SJCRH30 (cell line): ENCODE results near the gene GLRX. TPM values are rescaled to one million over a fixed set of nuclear protein-coding genes. Genes with fewer than 3 reads are reported as not detected.
"Not testable (repeated sequence)": the region's sequence is repeated elsewhere in the genome, so short reads cannot be mapped to it uniquely, and the experiment has no call there.

Experiments used
- DNase-seq, 2 experiments: peaks; one replicate each; pipeline ENCODE4 v3.0.0-alpha.2; 2015 to 2020
- H3K27ac ChIP-seq: fragments of 250-450 bp; sonication (Bioruptor Pico); 2 replicates; pipeline ENCODE4 v1.5.1; 2020; ENCODE audit warnings: mild to moderate bottlenecking, moderate library complexity
- H3K27me3 ChIP-seq: fragments of 250-450 bp; sonication (Bioruptor Pico); 2 replicates; pipeline ENCODE4 v1.5.1; 2020; ENCODE audit warnings: mild to moderate bottlenecking, moderate library complexity
- H3K36me3 ChIP-seq: fragments of 250-450 bp; sonication (Bioruptor Pico); 2 replicates; pipeline ENCODE4 v1.5.1; 2020; ENCODE audit warnings: mild to moderate bottlenecking, moderate library complexity
- H3K4me1 ChIP-seq: fragments of 250-450 bp; sonication (Bioruptor Pico); 2 replicates; pipeline ENCODE4 v1.5.1; 2020; ENCODE audit warnings: mild to moderate bottlenecking, moderate library complexity
- H3K4me3 ChIP-seq: fragments of 250-450 bp; sonication (Bioruptor Pico); 2 replicates; pipeline ENCODE4 v1.5.1; 2020; ENCODE audit warnings: mild to moderate bottlenecking, moderate library complexity
- H3K9me3 ChIP-seq: fragments of 250-450 bp; sonication (Bioruptor Pico); replicated peaks from 2 replicates; pipeline ENCODE4 v1.5.1; 2020; ENCODE audit warnings: mild to moderate bottlenecking, moderate library complexity
- total RNA-seq: library from RNA; depleted of rRNA; stranded (reverse); fragments of >200 nt; shearing (Covaris generic); gene quantifications from 2 replicates; pipeline ENCODE4 v1.2.3, GENCODE V29; 2014

The GLRX gene
- total RNA-seq, 1 experiment from 2014 or later, result 17.7 TPM

DNA sequence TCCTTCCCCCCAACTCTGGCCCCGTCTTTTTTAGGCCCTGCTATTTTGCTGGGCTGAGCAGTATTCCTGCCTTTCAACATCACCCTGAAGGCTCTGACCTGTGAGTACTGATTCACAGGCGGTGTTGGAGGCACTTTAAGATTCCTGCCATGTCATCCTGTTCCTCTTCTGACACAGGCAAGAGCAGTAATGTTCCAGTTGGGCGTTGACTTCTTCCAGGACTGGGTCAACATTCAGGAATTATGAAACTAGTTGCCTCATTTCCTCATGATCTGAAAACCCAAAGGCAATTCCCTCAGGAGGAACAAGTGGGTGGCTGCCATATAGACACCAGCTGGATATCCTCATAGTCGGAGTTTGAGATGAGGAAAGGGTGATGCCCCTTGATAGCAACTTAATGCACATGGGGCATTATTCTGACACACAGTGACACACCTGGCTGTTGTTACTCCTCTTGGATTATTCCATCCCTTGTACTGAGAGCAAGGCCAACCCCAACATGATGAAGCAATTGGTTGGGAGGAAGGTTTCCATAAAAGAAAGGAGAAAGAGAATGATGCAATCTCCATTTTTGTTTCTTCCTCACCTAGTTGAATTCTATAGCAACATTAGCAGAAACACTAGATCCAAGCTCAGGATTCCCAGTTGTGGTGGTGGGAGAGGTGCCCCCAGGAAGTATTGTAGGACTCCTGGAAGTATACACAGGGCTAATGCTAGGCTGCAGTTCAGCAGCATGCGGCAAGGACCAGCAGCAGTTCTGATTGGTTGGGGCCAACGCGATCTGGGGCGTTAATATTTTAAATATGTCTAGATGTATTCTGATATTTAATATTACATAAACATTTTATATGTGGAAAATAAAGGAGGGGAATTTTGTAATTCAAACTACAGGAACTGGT lies 19.6 kb upstream of the GLRX start:
- no peaks in the 10 kb centered on the region for H3K9me3 ChIP-seq
- H3K27ac ChIP-seq, result no peak overlapping the region
- no peak overlapping the region for H3K4me3 ChIP-seq
- H3K4me1 ChIP-seq, result peaks cover 3% of the 10 kb centered on the region; the same call in 1 of the 2 replicates
- no peaks in the 10 kb centered on the region for H3K27me3 ChIP-seq
- H3K36me3 ChIP-seq, result no peaks in the 10 kb centered on the region
- DNase-seq, result no peak

DNA sequence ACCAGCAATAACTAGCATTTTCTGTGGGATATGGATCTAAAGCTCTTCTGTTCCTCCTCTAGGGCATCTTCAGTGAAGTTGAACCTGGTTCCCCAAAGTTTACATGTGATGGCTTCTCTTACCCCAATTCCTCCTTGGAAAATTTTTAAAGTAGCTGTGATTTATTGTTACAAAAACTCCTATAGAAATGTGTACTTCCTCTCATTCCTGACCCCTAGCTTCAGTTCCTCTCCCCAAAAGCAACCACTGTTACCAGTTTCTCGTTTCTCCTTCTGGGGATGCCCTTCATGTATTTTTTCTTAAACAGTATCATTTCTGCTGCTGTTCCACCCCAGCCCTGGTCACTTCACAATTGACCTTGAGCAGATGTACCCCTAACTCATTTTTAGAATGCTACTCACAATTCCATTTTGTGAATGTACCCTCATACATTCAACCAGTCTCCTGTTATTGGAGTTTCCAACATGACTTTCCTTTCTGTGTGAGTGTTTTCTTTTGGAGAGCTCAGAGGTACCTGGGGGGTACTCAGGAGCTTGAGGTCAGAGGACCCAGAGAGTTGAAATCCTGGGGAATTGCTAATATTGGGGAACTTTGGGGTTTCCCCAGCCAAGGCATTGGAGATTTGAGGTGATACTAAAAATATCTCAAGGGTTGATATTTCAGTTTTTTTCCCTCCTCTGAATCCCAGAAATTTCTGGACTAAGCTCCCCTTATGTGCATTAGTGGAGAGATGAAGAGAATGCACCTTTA lies 18.6 kb upstream of the GLRX start:
- H3K4me3 ChIP-seq, result no peak overlapping the region
- no peak for DNase-seq
- peaks cover 3% of the 10 kb centered on the region; the same call in 1 of the 2 replicates for H3K4me1 ChIP-seq
- no peak overlapping the region for H3K27ac ChIP-seq
- H3K36me3 ChIP-seq, result no peaks in the 10 kb centered on the region
- no peaks in the 10 kb centered on the region for H3K27me3 ChIP-seq
- H3K9me3 ChIP-seq, result no peaks in the 10 kb centered on the region

DNA sequence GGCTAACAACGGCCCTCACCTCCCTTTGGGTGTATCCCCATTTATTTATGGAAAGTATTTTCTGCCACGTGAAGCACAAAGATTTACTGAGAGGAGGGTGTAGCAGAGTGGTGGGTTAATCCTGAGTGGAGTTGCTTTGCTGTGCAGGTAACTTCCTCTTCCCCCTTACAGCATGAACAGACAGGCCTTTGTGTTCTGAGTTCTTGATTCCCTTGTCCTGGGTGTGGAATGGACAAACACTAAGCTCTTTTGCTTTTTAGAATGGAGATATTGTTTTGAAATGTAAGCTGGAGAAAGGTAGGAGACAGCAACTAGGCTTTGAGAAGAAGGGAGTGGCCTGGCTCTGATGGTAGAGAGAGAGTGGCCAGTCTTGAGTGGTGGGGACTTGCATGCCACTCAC lies 17.1 kb upstream of the GLRX start:
- Histone ChIP-seq H3K27me3 (no peaks in the 10 kb centered on the region), H3K4me3 (no peak overlapping the region), H3K27ac (no peak overlapping the region), H3K36me3 (no peaks in the 10 kb centered on the region), H3K9me3 (no peaks in the 10 kb centered on the region), H3K4me1 (peaks cover 3% of the 10 kb centered on the region; the same call in 1 of the 2 replicates)
- DNase-seq, result no peak

DNA sequence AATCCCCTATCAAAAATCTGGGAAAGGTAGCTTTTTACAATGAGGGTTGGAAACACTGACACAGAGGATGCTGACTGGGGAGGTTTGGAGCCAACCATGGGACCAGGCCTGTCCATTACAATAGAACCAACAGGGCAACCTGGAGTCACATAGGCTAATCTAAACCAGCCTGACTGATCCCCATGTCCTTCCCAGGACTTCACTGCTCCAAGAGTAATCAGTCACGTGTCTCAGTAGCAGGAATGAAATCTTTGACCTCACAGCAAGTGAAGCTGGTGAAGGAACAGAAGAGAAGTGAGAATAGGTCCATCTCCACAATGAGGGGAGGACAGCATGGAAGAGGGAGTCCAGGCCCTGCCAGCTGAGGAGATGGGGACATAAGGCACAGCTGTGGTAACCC lies 16.0 kb upstream of the GLRX start:
- Histone ChIP-seq H3K4me3 (no peak overlapping the region), H3K36me3 (no peaks in the 10 kb centered on the region), H3K9me3 (no peaks in the 10 kb centered on the region; the same call in 1 of the 2 replicates), H3K27ac (no peak overlapping the region), H3K4me1 (peaks cover 3% of the 10 kb centered on the region; the same call in 1 of the 2 replicates), H3K27me3 (no peaks in the 10 kb centered on the region)
- DNase-seq, result no peak

DNA sequence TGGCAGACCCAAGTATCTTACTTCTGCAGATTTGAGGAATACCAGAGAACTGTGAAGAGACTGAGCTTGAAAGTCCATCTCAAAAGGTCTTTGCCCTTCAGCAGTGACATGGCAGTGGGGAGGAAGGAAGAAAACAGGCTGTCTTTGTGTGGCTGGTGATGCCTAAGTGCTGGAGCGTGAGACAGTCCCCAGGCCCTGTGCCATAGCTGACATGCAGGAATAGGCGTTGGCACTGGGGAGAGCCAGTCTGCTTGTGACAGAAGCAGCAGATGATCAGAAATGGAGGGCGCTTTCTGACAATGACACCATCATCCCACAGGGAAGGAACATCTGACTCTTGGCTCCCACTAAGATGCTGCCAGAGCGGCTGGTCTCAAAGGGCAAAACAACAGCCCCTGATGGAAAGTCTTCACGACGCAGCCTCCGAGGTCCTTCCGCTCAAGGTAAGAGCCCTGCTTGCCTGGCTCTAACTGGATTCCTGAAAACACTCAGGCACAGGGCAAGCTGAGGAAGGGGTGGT lies 15.5 kb upstream of the GLRX start:
- Histone ChIP-seq H3K36me3 (no peaks in the 10 kb centered on the region), H3K27ac (no peak overlapping the region), H3K9me3 (no peaks in the 10 kb centered on the region; the same call in 1 of the 2 replicates), H3K4me1 (no peaks in the 10 kb centered on the region), H3K4me3 (no peak overlapping the region), H3K27me3 (no peaks in the 10 kb centered on the region)
- no peak for DNase-seq

DNA sequence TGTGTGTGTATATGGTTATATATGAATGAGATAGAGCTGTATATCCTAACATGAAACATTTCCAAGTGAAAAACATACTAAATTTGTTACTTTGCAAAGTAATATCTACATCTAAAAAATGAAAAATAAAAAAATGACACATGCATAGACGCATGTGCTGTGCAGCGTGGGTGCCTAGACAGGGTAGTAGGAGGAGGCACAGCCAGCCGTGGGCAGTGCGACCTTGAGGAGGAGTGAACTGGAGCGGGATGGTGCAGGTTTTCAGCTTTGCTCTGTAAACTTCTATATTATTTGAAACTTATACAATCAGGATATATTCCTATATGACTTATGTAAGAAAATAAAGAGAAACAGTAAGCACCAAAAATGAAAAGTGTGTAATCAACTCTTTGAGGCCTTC lies 15.0 kb upstream of the GLRX start:
- H3K36me3 ChIP-seq, result no peaks in the 10 kb centered on the region

DNA sequence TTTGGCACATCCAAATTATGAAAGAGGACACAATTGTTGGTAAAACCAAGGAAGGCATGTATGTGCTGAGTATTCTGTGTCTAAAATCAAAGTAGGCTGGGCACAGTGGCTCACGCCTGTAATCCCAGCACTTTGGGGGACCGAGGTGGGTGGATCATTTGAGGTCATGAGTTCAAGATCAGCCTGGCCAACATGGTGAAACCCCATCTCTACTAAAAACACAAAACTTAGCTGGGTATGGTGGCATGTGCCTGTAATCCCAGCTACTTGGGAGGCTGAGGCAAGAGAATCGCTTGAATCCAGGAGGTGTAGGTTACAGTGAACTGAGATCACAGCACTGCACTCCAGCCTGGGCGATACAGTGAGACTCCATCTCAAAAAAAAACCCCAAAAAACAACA lies 14.4 kb upstream of the GLRX start:
- H3K4me1 ChIP-seq, H3K27ac ChIP-seq, DNase-seq, H3K4me3 ChIP-seq, H3K27me3 ChIP-seq, H3K9me3 ChIP-seq, H3K36me3 ChIP-seq: not testable (repeated sequence)

More for the DNA sequence above, 15.0 kb upstream of the GLRX start:
- no peaks in the 10 kb centered on the region; the same call in 1 of the 2 replicates for H3K9me3 ChIP-seq
- H3K27ac ChIP-seq, result no peak overlapping the region
- no peaks in the 10 kb centered on the region for H3K4me1 ChIP-seq
- no peak overlapping the region for H3K4me3 ChIP-seq
- no peaks in the 10 kb centered on the region for H3K27me3 ChIP-seq
- no peak for DNase-seq

DNA sequence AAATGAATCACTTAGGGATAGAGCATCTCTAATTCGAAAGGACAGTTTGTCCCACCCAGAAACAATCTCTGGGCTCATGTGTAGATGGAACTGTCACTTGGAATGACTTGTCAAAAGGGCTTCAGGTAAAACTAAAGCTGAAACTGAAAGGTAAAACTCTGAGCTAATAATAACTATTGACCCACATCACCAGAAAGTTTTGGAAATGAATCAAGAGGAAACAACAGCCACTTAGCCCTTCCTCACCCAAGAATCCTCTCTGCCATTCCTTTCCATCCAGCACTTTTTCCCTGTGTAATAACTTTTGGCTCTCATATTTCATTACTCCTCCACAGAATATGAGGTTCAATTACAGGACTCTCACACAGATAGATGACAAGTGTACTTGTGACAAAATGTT lies 14.0 kb upstream of the GLRX start:
- H3K36me3 ChIP-seq, result no peaks in the 10 kb centered on the region
- DNase-seq, result no peak
- H3K4me3 ChIP-seq, result no peak overlapping the region
- H3K27ac ChIP-seq, result no peak overlapping the region
- H3K9me3 ChIP-seq, result no peaks in the 10 kb centered on the region; the same call in 1 of the 2 replicates
- H3K4me1 ChIP-seq, result no peaks in the 10 kb centered on the region
- no peaks in the 10 kb centered on the region for H3K27me3 ChIP-seq

DNA sequence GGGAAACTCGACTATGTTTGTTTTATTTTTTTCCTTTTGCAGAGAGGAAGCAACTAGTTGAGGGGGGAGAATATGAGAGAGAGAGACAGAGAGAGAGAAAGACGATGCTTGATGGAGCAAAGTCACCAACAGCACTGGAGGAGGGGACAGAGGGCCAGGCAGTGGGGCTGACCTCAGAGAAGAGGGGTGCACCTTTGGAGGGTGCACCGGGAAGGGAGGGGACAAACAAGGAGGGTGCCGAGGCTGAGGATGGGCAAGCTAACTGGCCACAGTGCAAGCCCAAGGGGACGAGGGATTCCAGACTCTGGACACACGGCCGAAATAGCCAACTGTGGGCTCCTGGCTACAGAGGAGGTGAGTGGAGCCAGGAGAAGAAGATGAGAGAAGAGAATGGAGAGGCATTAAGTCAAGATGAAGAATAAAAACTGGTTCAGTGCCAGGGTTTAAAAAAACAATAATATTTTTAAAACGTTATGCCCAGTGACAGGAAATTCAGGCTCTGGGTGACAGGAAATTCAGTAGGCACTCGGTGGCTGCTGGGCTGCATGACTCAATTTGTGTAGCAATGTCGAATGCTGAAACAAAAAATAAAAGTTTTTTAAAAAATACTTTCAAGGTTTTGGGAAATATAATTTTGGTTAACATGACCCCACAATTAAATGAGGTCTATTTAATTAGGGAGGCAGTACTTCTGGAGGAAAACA lies 13.3 kb upstream of the GLRX start:
- Histone ChIP-seq H3K36me3 (no peaks in the 10 kb centered on the region), H3K27ac (no peak overlapping the region), H3K4me1 (no peaks in the 10 kb centered on the region), H3K9me3 (no peaks in the 10 kb centered on the region; the same call in 1 of the 2 replicates), H3K27me3 (no peaks in the 10 kb centered on the region), H3K4me3 (no peak overlapping the region)
- no peak for DNase-seq

DNA sequence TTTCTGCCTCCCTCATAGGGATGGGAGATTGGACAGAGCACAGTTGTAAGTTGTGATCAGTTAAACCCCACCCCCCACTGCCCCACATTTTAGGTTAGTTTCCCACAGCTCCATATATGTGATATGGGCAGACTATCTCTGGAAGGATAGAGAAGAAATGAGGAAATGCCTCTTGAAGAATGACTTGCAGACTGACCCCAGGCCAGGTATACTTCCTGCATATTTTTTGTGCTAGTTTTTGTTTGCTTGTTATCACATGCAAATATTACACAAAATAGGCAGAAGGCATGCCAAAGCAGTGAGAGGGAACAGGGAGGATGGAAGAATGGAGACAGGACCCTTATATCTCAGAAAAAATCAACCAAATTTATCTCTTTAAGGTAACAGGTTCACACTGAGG lies 10.1 kb upstream of the GLRX start:
- Histone ChIP-seq H3K36me3 (no peaks in the 10 kb centered on the region), H3K4me3 (no peak overlapping the region), H3K27ac (no peak overlapping the region), H3K9me3 (no peaks in the 10 kb centered on the region; the same call in 1 of the 2 replicates), H3K27me3 (no peaks in the 10 kb centered on the region), H3K4me1 (no peaks in the 10 kb centered on the region)
- DNase-seq, result no peak

DNA sequence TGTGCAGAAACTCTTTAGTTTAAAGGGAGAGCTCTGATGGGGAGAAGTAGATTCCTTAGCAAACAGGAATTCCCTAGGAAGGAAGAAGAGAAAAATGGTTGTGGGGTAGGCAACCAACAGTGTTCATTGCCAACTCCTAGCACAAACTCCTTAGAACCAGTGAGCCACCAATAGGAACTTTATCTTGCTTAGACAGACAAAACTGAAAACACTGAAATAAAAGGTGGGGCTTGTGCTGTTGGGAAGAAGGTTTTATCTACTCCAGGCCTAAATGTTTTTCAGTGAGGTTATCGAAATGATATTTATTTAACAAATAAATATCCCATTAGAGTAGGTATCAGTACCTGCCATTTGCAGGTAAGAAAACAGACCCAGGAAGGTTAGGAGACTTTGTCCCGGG lies 7.7 kb upstream of the GLRX start:
- Histone ChIP-seq H3K36me3 (no peaks in the 10 kb centered on the region), H3K27me3 (no peaks in the 10 kb centered on the region), H3K27ac (no peak overlapping the region), H3K4me3 (no peak overlapping the region), H3K9me3 (no peaks in the 10 kb centered on the region; the same call in 1 of the 2 replicates), H3K4me1 (no peaks in the 10 kb centered on the region)
- no peak for DNase-seq

DNA sequence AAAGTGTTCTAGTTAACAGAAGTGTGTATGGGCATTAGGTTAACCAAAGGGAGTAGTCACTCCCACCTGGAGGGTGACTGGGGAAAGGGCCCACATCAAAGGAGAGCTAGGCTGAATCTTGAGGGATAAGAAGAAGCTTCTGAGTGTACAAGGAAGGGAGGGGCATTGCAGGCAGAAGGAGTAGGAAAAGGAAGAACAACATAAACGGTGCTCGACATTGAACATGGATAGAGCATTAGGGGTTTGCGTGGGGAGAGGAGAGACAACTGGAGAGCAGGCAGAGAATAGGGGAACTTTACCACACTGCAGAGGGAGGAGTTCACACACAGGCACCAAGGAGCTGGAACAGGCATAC lies 5.3 kb upstream of the GLRX start:
- Histone ChIP-seq H3K27ac (no peak overlapping the region), H3K36me3 (no peaks in the 10 kb centered on the region), H3K4me3 (no peak overlapping the region)

DNA sequence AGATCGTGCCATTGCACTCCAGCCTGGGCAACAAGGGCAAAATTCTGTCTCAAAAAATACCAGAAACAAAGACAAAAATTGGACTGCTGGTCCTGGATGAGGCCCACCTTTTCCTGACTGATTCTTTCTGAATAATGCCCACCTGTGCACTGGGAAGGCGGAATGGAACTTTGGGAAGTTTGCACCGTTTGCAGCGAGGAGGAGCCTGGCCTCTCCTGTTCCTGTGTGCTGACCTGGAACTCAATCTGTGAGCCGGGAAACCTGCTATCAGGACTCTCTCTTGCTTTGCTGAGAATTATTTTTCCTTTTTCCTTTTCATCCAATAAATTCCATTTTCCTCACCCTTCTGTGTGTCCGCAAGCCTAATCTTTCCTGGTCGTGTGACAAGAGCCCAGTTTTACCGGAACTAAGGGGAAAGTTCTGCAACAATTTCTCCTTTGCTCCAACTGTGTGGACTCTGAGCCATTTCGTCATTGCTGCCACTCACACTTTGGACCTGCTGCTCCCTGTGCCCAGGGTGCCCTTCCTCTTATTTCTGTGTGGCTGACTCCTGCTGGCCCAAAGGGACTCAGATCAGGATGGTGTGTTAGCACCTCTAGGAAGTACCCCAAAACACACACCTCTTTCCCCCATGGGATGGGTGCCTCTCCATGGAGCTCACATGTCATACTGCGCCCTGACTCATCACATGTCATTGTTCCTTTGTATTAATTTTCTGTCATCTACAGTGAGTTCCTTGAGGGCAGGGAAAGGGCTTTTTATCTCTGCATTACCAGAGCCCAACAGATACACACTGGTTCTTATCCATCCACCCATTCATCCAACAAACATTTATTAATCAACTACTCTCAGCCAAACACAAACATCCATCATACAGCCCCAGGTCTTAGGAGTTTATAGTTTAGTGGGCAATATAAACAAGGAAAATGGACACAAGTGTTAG lies 4.7 kb upstream of the GLRX start:
- Histone ChIP-seq H3K4me3 (no peak overlapping the region), H3K27ac (no peak overlapping the region), H3K36me3 (no peaks in the 10 kb centered on the region), H3K4me1 (peaks cover 14% of the 10 kb centered on the region), H3K9me3 (no peaks in the 10 kb centered on the region), H3K27me3 (no peaks in the 10 kb centered on the region)
- no peak for DNase-seq

More for the DNA sequence above, 5.3 kb upstream of the GLRX start:
- DNase-seq, result no peak
- Histone ChIP-seq H3K4me1 (peaks cover 12% of the 10 kb centered on the region), H3K27me3 (no peaks in the 10 kb centered on the region), H3K9me3 (no peaks in the 10 kb centered on the region)

DNA sequence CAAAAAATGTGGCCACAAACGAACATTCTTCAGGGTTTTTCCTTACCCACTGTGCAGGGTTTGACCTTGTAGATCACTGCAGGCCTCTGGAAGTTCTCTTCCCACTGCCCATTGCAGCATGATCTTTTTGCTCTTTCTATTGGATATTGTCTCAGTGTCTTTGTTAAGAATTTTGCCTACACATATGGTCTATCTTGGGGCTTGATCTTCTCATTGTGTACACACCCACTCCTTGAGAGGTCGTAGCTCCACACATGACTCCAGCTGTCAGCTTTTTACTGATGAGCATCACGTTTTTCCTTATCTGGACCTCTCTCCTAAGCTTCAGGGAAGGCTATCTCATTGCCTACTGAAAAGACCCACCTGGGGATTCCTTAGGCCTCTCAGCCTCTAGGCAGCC lies 3.0 kb upstream of the GLRX start:
- no peaks in the 10 kb centered on the region for H3K27me3 ChIP-seq
- no peak overlapping the region for H3K27ac ChIP-seq
- H3K9me3 ChIP-seq, result no peaks in the 10 kb centered on the region
- DNase-seq, result no peak
- H3K4me1 ChIP-seq, result peaks cover 14% of the 10 kb centered on the region
- H3K4me3 ChIP-seq, result no peak overlapping the region
- H3K36me3 ChIP-seq, result no peaks in the 10 kb centered on the region
